Measurements from ENCODE around the gene XPO5.

Gene XPO5

GRCh38 chr6:43622541-43622940 is 46.7 kb upstream of the XPO5 start:
- Histone ChIP-seq H3K27me3 (ENCODE audit: insufficient read depth, low read length) (no peaks in the 10 kb centered on the region), H3K36me3 (ENCODE audit: control insufficient read depth in 1 of 2, insufficient read depth in 2 of 2, low read length in 2 of 2) (peaks cover 52 to 61% of the 10 kb centered on the region in 2 experiments), H3K4me1 (ENCODE audit: control insufficient read depth in 1 of 2, insufficient read depth in 2 of 2, low read length in 2 of 2) (peaks cover 0 to 4% of the 10 kb centered on the region in 2 experiments), H2BK5ac (ENCODE audit: low read depth, low read length, poor library complexity) (no peak overlapping the region), H3K14ac (ENCODE audit: low read length) (no peak overlapping the region), H3K4ac (ENCODE audit: low read depth, low read length) (no peak overlapping the region), H2BK120ac (ENCODE audit: insufficient read depth, low read length, poor library complexity) (no peak overlapping the region), H4K91ac (ENCODE audit: low read depth, low read length) (no peak overlapping the region), H3K9ac (ENCODE audit: low read length) (no peak overlapping the region), H3K18ac (ENCODE audit: low read length) (no peak overlapping the region), H4K12ac (ENCODE audit: low read depth, low read length) (no peak overlapping the region), H2BK12ac (ENCODE audit: low read length) (no peak overlapping the region), H4K8ac (ENCODE audit: low read depth, low read length) (no peak overlapping the region), H3K79me1 (ENCODE audit: low read length) (no peaks in the 10 kb centered on the region), H3K27ac (ENCODE audit: low read depth, low read length) (no peak overlapping the region), H2AFZ (ENCODE audit: insufficient read depth, low read length, poor library complexity) (no peak overlapping the region), H3K9me3 (ENCODE audit: insufficient read depth, low read depth, low read length) (no peaks in the 10 kb centered on the region), H3K23ac (ENCODE audit: low read length) (peak overlapping the region; percentile 63), H3K4me3 (ENCODE audit: low read depth, low read length) (no peak overlapping the region), H2AK5ac (ENCODE audit: low read length) (no peak overlapping the region), H3K4me2 (ENCODE audit: low read length) (no peak overlapping the region), H3K79me2 (ENCODE audit: control insufficient read depth, insufficient read depth, low read length, poor library complexity) (peaks cover 2% of the 10 kb centered on the region)
- no CpG with 5 or more reads among the region's 10 CpGs for WGBS (ENCODE audit: extremely low coverage, insufficient coverage, insufficient read length)
- DNase-seq: no peak

GRCh38 chr6:43621836-43622180 is 46.0 kb upstream of the XPO5 start:
- H3K79me2 ChIP-seq (ENCODE audit: control insufficient read depth, insufficient read depth, low read length, poor library complexity): peaks cover under 1% of the 10 kb centered on the region
- H3K27me3 ChIP-seq (ENCODE audit: insufficient read depth, low read length): no peaks in the 10 kb centered on the region
- H3K79me1 ChIP-seq (ENCODE audit: low read length): no peaks in the 10 kb centered on the region
- no peak overlapping the region for H2AFZ ChIP-seq (ENCODE audit: insufficient read depth, low read length, poor library complexity)
- no peak overlapping the region for H4K12ac ChIP-seq (ENCODE audit: low read depth, low read length)
- no peak overlapping the region for H3K18ac ChIP-seq (ENCODE audit: low read length)
- no peaks in the 10 kb centered on the region for H3K9me3 ChIP-seq (ENCODE audit: insufficient read depth, low read depth, low read length)
- H3K4me2 ChIP-seq (ENCODE audit: low read length): no peak overlapping the region
- H3K14ac ChIP-seq (ENCODE audit: low read length): no peak overlapping the region
- no peak overlapping the region for H2BK120ac ChIP-seq (ENCODE audit: insufficient read depth, low read length, poor library complexity)
- no peak overlapping the region for H3K4ac ChIP-seq (ENCODE audit: low read depth, low read length)
- H4K91ac ChIP-seq (ENCODE audit: low read depth, low read length): no peak overlapping the region
- H3K9ac ChIP-seq (ENCODE audit: low read length): no peak overlapping the region
- H4K8ac ChIP-seq (ENCODE audit: low read depth, low read length): no peak overlapping the region
- no peaks in the 10 kb centered on the region for H3K4me1 ChIP-seq (ENCODE audit: control insufficient read depth in 1 of 2, insufficient read depth in 2 of 2, low read length in 2 of 2)
- H3K36me3 ChIP-seq (ENCODE audit: control insufficient read depth in 1 of 2, insufficient read depth in 2 of 2, low read length in 2 of 2): peaks cover 54 to 61% of the 10 kb centered on the region in 2 experiments
- H3K27ac ChIP-seq (ENCODE audit: low read depth, low read length): no peak overlapping the region
- DNase-seq: no peak
- no CpG with 5 or more reads among the region's 10 CpGs for WGBS (ENCODE audit: extremely low coverage, insufficient coverage, insufficient read length)
- no peak overlapping the region for H2BK12ac ChIP-seq (ENCODE audit: low read length)
- no peak overlapping the region for H3K23ac ChIP-seq (ENCODE audit: low read length)
- H3K4me3 ChIP-seq (ENCODE audit: low read depth, low read length): no peak overlapping the region
- H2BK5ac ChIP-seq (ENCODE audit: low read depth, low read length, poor library complexity): no peak overlapping the region
- no peak overlapping the region for H2AK5ac ChIP-seq (ENCODE audit: low read length)

- Histone ChIP-seq H3K79me2 (ENCODE audit: control insufficient read depth, insufficient read depth, low read length, poor library complexity) (no peaks in the 10 kb centered on the region), H3K18ac (ENCODE audit: low read length) (no peak overlapping the region), H3K4ac (ENCODE audit: low read depth, low read length) (no peak overlapping the region), H4K91ac (ENCODE audit: low read depth, low read length) (no peak overlapping the region), H3K4me3 (ENCODE audit: low read depth, low read length) (no peak overlapping the region), H2BK12ac (ENCODE audit: low read length) (no peak overlapping the region), H2AK5ac (ENCODE audit: low read length) (no peak overlapping the region), H2BK120ac (ENCODE audit: insufficient read depth, low read length, poor library complexity) (no peak overlapping the region), H3K27ac (ENCODE audit: low read depth, low read length) (no peak overlapping the region), H3K36me3 (ENCODE audit: control insufficient read depth in 1 of 2, insufficient read depth in 2 of 2, low read length in 2 of 2) (peaks cover 53 to 60% of the 10 kb centered on the region in 2 experiments), H4K12ac (ENCODE audit: low read depth, low read length) (no peak overlapping the region), H2BK5ac (ENCODE audit: low read depth, low read length, poor library complexity) (no peak overlapping the region), H3K23ac (ENCODE audit: low read length) (no peak overlapping the region), H3K4me1 (ENCODE audit: control insufficient read depth in 1 of 2, insufficient read depth in 2 of 2, low read length in 2 of 2) (no peaks in the 10 kb centered on the region), H2AFZ (ENCODE audit: insufficient read depth, low read length, poor library complexity) (no peak overlapping the region), H3K9ac (ENCODE audit: low read length) (no peak overlapping the region), H3K27me3 (ENCODE audit: insufficient read depth, low read length) (no peaks in the 10 kb centered on the region), H3K79me1 (ENCODE audit: low read length) (no peaks in the 10 kb centered on the region), H3K4me2 (ENCODE audit: low read length) (no peak overlapping the region), H3K9me3 (ENCODE audit: insufficient read depth, low read depth, low read length) (no peaks in the 10 kb centered on the region), H4K8ac (ENCODE audit: low read depth, low read length) (no peak overlapping the region), H3K14ac (ENCODE audit: low read length) (no peak overlapping the region)
- DNase-seq: no peak
- WGBS (ENCODE audit: extremely low coverage, insufficient coverage, insufficient read length): no CpG with 5 or more reads among the region's 12 CpGs
These were observed 45.4 kb upstream of the XPO5 start for GRCh38 chr6:43621078-43621835.

GRCh38 chr6:43616725-43617472 is 41.1 kb upstream of the XPO5 start:
- H3K9ac ChIP-seq (ENCODE audit: low read length): no peak overlapping the region
- no peak overlapping the region for H4K12ac ChIP-seq (ENCODE audit: low read depth, low read length)
- H3K23ac ChIP-seq (ENCODE audit: low read length): no peak overlapping the region
- H3K79me2 ChIP-seq (ENCODE audit: control insufficient read depth, insufficient read depth, low read length, poor library complexity): no peaks in the 10 kb centered on the region
- no peak overlapping the region for H2AK5ac ChIP-seq (ENCODE audit: low read length)
- H3K4me3 ChIP-seq (ENCODE audit: low read depth, low read length): no peak overlapping the region
- peaks cover 32% of the 10 kb centered on the region in 2 experiments for H3K36me3 ChIP-seq (ENCODE audit: control insufficient read depth in 1 of 2, insufficient read depth in 2 of 2, low read length in 2 of 2)
- H2BK120ac ChIP-seq (ENCODE audit: insufficient read depth, low read length, poor library complexity): no peak overlapping the region
- no peak overlapping the region for H4K91ac ChIP-seq (ENCODE audit: low read depth, low read length)
- WGBS (ENCODE audit: extremely low coverage, insufficient coverage, insufficient read length): no CpG with 5 or more reads among the region's 9 CpGs
- H2AFZ ChIP-seq (ENCODE audit: insufficient read depth, low read length, poor library complexity): no peak overlapping the region
- no peak overlapping the region for H2BK12ac ChIP-seq (ENCODE audit: low read length)
- H3K79me1 ChIP-seq (ENCODE audit: low read length): no peaks in the 10 kb centered on the region
- no peak overlapping the region for H3K4ac ChIP-seq (ENCODE audit: low read depth, low read length)
- no peak overlapping the region for H3K18ac ChIP-seq (ENCODE audit: low read length)
- no peak overlapping the region for H3K14ac ChIP-seq (ENCODE audit: low read length)
- H3K27me3 ChIP-seq (ENCODE audit: insufficient read depth, low read length): no peaks in the 10 kb centered on the region
- DNase-seq: no peak
- H2BK5ac ChIP-seq (ENCODE audit: low read depth, low read length, poor library complexity): no peak overlapping the region
- no peak overlapping the region for H4K8ac ChIP-seq (ENCODE audit: low read depth, low read length)
- no peak overlapping the region for H3K4me2 ChIP-seq (ENCODE audit: low read length)
- H3K4me1 ChIP-seq (ENCODE audit: control insufficient read depth in 1 of 2, insufficient read depth in 2 of 2, low read length in 2 of 2): peaks cover 2 to 3% of the 10 kb centered on the region in 2 experiments
- no peak overlapping the region for H3K27ac ChIP-seq (ENCODE audit: low read depth, low read length)
- no peaks in the 10 kb centered on the region for H3K9me3 ChIP-seq (ENCODE audit: insufficient read depth, low read depth, low read length)

All from trophoblast cell (in vitro differentiated cells and primary cell).